ACC112 (cell line): Measurements from ENCODE around the gene HNRNPU.

Experiments
- H2AFZ ChIP-seq: fragments of 200-600 bp; sonication (generic); one replicate; pipeline ENCODE4 v1.6.0; 2017; ENCODE audit warnings: antibody characterized with exemption, low read length; ENCODE audit not compliant: unreplicated experiment
- H3K27ac ChIP-seq: fragments of 200-600 bp; sonication (generic); 2 replicates; pipeline ENCODE4 v1.5.1; 2014; ENCODE audit warnings: low read depth, mild to moderate bottlenecking, antibody characterized with exemption, low read length, moderate library complexity
- H3K27me3 ChIP-seq: fragments of 200-600 bp; sonication (generic); 2 replicates; pipeline ENCODE4 v1.6.1; 2014; ENCODE audit warnings: mild to moderate bottlenecking, antibody characterized with exemption, low read length, moderate library complexity, mixed read lengths; ENCODE audit not compliant: insufficient read depth
- H3K36me3 ChIP-seq: fragments of 200-600 bp; sonication (generic); 2 replicates; pipeline ENCODE4 v1.6.1; 2016; ENCODE audit warnings: mild to moderate bottlenecking, antibody characterized with exemption, low read length, moderate library complexity, mixed read lengths; ENCODE audit not compliant: insufficient read depth
- H3K4me1 ChIP-seq: fragments of 200-600 bp; sonication (generic); one replicate; pipeline ENCODE4 v1.6.1; 2016; ENCODE audit warnings: low read length, mixed read lengths; ENCODE audit not compliant: insufficient read depth, unreplicated experiment, control insufficient read depth
- H3K4me3 ChIP-seq: fragments of 200-600 bp; sonication (generic); 2 replicates; pipeline ENCODE4 v1.5.1; 2014; ENCODE audit warnings: mild to moderate bottlenecking, low read depth, low read length
- H3K79me2 ChIP-seq: fragments of 200-600 bp; sonication (generic); one replicate; pipeline ENCODE4 v1.6.0; 2016; ENCODE audit warnings: low read length; ENCODE audit not compliant: control insufficient read depth, unreplicated experiment, insufficient read depth

Gene HNRNPU

GRCh38 chr1:244864253-244865027 is at the start of gene HNRNPU:
Gene HNRNPU (minus strand): TSS chr1:244864543. CDS start chr1:244864307, 236 bp downstream.
- Histone ChIP-seq H2AFZ (peak within 1 kb of the TSS; percentile 66), H3K27ac (peak within 1 kb of the TSS; percentile 89), H3K4me1 (peaks cover 31% of the 10 kb centered on the region), H3K27me3 (no peaks in the 10 kb centered on the region), H3K36me3 (peaks cover 30% of the 10 kb centered on the region), H3K4me3 (peak within 1 kb of the TSS; percentile 99), H3K79me2 (peaks cover 45% of the 10 kb centered on the region)

GRCh38 chr1:244913806-244914205 is 49.5 kb upstream of the HNRNPU start:
- Histone ChIP-seq H3K27ac (no peak overlapping the region), H3K36me3 (no peaks in the 10 kb centered on the region), H3K4me1 (no peaks in the 10 kb centered on the region), H3K27me3 (no peaks in the 10 kb centered on the region), H2AFZ (no peak overlapping the region), H3K79me2 (no peaks in the 10 kb centered on the region), H3K4me3 (no peak overlapping the region)

- Histone ChIP-seq H3K36me3 (no peaks in the 10 kb centered on the region), H3K4me1 (no peaks in the 10 kb centered on the region), H2AFZ (no peak overlapping the region), H3K4me3 (no peak overlapping the region), H3K27ac (no peak overlapping the region), H3K27me3 (no peaks in the 10 kb centered on the region), H3K79me2 (no peaks in the 10 kb centered on the region)
These were observed 39.8 kb upstream of the HNRNPU start for GRCh38 chr1:244904119-244904518.

DNA sequence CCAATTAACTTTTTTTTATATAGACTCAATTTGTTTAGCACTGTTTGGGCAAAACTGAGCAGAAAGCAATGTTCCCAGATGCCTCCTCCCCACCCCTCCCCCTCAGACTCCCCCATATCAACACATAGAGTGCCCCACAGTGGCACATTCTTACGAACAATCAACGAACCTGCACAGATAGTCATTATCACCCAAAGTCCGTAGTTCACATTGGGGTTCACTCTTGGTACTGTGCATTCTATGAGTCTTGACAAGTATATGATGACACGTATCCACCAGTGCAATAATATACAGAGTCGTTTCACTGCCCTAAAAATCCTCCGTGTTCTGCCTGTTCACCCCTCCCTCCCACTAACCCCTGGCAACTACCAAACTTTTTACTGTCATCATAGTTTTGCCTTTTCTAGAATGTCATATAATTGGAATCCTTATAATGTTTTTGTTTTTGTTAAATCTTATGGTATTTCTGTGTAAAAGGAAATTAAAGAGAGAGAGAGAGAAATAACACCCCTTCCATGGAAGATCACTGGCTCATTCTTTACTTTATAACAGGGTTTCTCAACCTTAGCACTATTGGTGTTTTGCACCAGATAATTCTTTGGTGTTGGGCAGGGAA is 37.2 kb upstream of the HNRNPU start:
- Histone ChIP-seq H3K27me3 (no peaks in the 10 kb centered on the region), H3K4me1 (peaks cover 4% of the 10 kb centered on the region), H3K79me2 (no peaks in the 10 kb centered on the region), H3K27ac (no peak overlapping the region), H2AFZ (no peak overlapping the region), H3K4me3 (no peak overlapping the region), H3K36me3 (no peaks in the 10 kb centered on the region)

DNA sequence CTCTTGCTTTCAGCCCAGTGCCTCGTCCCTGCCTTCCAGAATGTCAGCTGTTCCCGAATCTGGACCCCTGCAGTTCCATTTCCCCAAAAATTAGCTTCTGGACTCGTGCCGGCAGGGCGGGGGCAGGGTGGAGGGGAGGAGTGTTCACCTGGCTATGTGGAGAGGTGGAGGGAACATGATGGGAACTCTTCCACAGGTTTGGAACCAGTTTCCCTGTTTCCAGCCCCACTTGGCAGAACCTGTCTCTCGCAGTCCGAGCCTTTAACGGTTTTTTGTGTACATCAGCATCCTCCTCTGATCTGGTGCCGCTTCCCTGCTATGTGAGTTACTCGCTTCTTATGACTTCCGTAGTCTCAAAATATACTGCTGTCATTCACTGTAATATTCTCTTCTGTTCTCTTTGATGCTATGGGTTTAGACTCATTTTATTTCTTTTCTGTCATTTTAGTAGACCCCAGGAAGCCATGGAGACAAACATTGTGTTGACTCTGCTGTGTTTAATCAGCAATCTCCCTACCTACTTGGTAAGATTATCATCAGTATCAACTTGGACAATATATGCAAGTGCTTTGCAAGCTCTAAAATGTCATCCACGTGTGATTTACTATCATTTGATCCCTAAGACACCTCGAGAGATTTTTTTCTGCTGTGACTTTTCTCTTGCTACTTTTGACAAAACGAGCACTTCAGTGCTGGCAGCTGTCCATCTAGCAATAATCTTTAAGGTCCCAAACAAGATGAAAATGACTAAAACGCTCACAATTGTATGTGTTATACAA is 33.3 kb upstream of the HNRNPU start:
- Histone ChIP-seq H2AFZ (no peak overlapping the region), H3K4me3 (no peak overlapping the region), H3K79me2 (no peaks in the 10 kb centered on the region), H3K36me3 (no peaks in the 10 kb centered on the region), H3K27ac (no peak overlapping the region), H3K27me3 (no peaks in the 10 kb centered on the region), H3K4me1 (peaks cover 5% of the 10 kb centered on the region)

DNA sequence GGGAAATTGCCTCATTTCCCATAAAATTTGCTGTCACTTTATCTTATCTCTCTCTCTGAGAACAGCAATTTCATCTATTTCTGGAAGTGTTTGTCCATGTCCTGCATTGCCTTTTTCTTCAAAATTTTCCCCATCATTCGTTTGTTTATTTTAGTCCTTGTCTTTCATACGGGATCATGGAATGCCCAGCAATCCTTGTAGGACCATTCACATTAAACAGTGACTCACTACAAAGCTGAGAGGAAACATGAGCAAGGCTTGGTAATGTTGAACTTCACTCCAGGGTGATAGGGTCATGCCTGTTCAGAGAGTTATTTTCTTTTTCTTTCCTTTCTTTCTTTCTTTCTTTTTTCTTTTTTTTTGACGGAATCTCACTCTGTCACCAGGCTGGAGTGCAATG is 32.2 kb upstream of the HNRNPU start:
- Histone ChIP-seq H3K27me3 (no peaks in the 10 kb centered on the region), H3K4me1 (peaks cover 5% of the 10 kb centered on the region), H2AFZ (no peak overlapping the region), H3K79me2 (no peaks in the 10 kb centered on the region), H3K36me3 (no peaks in the 10 kb centered on the region), H3K4me3 (no peak overlapping the region), H3K27ac (no peak overlapping the region)

DNA sequence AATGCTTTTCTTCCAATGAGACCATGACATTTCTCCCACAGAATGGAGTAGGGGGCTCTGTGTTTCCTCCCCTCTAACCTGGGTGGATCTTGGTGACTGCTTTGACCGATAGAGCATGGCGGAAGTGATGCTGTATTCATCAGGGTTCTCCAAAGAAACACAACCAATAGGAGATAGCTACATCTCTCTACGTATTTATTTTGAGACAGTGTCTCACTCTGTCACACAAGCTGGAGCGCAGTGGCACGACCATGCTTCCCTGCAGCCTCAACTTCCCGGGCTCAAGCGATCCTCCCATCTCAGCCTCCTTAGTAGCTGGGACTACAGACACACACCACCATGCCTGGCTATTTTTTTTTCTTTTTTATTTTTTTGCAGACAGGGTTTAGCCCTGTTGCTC is 29.5 kb upstream of the HNRNPU start:
- no peak overlapping the region for H3K4me3 ChIP-seq
- peaks cover 5% of the 10 kb centered on the region for H3K4me1 ChIP-seq
- H3K36me3 ChIP-seq, result no peaks in the 10 kb centered on the region
- H3K79me2 ChIP-seq, result no peaks in the 10 kb centered on the region
- H3K27me3 ChIP-seq, result no peaks in the 10 kb centered on the region
- no peak overlapping the region for H2AFZ ChIP-seq
- no peak overlapping the region for H3K27ac ChIP-seq

- no peaks in the 10 kb centered on the region for H3K36me3 ChIP-seq
- H2AFZ ChIP-seq, result no peak overlapping the region
- H3K27ac ChIP-seq, result no peak overlapping the region
- H3K4me3 ChIP-seq, result no peak overlapping the region
- no peaks in the 10 kb centered on the region for H3K4me1 ChIP-seq
- no peaks in the 10 kb centered on the region for H3K79me2 ChIP-seq
- H3K27me3 ChIP-seq, result no peaks in the 10 kb centered on the region
These were observed 22.9 kb upstream of the HNRNPU start for GRCh38 chr1:244887281-244887680.

DNA sequence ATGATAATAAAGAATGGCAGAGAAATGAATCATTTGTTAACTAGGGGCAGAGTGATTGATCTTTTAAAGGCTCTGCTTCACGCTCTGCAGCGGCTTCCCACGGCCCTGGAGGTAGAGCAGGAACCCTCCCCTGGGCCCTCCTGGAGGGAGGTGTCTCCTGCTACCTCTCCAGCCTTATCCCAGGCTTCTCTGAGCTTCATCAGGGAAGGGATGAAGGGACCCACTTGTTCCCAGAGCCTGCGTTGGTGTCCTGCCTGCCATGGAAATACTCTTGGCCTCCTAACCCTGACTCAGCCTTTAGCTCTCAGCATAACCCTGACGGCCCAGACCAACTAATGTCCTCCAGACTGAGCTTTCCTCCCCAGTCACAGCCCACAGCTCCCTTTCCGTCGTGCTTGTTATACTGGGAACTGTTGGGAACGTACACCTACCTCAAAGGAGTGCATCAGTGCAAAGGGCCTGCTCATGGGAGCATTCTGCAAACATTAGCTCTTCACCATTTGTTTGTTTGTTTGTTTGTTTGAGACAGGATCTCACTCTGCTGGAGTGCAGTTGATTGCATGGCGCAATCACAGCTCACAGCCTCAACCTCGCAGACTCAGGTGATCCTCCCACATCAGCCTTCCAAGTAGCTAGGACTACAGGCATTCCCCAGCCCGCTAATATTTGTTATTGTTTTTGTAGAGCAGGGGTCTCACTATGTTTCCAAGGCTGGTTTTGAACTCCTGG is 17.4 kb upstream of the HNRNPU start:
- Histone ChIP-seq H3K4me3 (no peak overlapping the region), H3K36me3 (no peaks in the 10 kb centered on the region), H3K4me1 (no peaks in the 10 kb centered on the region), H3K27ac (no peak overlapping the region), H3K79me2 (no peaks in the 10 kb centered on the region), H2AFZ (no peak overlapping the region), H3K27me3 (no peaks in the 10 kb centered on the region)

DNA sequence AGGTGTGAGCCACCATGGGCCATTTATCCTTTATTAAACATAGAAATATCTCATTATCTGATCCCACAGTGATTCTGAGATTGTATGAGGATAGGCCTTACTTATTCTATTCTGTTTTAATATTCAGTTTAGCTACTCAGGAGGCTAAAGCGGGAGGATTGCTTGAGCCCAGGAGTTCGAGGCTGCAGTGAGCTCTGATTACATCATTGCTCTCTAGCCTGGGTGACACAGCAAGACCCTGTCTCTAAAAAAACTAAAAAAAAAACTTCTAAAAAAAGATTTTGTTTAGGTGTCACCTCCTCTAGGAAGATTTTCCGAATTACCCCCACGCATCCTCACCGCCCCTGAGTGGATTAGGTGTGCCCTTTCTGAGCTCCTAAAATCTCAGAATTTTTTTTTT is 14.3 kb upstream of the HNRNPU start:
- Histone ChIP-seq H2AFZ (no peak overlapping the region), H3K27ac (no peak overlapping the region), H3K4me1 (no peaks in the 10 kb centered on the region), H3K79me2 (no peaks in the 10 kb centered on the region), H3K36me3 (no peaks in the 10 kb centered on the region), H3K4me3 (no peak overlapping the region), H3K27me3 (no peaks in the 10 kb centered on the region)
